OCI-LY1 (cell line): ENCODE results near the gene SLC6A7.

Experiments used
- H2AFZ ChIP-seq: fragments of 200-600 bp; sonication (generic), shearing (Covaris generic); 2 replicates; pipeline ENCODE4 v1.6.0; 2014; ENCODE audit warnings: antibody characterized with exemption, mild to moderate bottlenecking, low read length
- H3F3A ChIP-seq: fragments of 200-600 bp; sonication (generic), shearing (Covaris generic); 2 replicates; pipeline ENCODE4 v1.6.0; 2014; ENCODE audit warnings: mild to moderate bottlenecking, antibody characterized with exemption, low read length, moderate library complexity; ENCODE audit not compliant: insufficient read depth
- H3K27ac ChIP-seq: fragments of 200-600 bp; sonication (generic); 2 replicates; pipeline ENCODE4 v1.5.1; 2014; ENCODE audit warnings: low read length, mixed run types, mild to moderate bottlenecking, low read depth; ENCODE audit not compliant: poor library complexity, severe bottlenecking
- H3K27me3 ChIP-seq: fragments of 200-600 bp; sonication (generic); 2 replicates; pipeline ENCODE4 v1.6.0; 2014; ENCODE audit warnings: antibody characterized with exemption, mild to moderate bottlenecking, low read length, moderate library complexity; ENCODE audit not compliant: insufficient read depth
- H3K36me3 ChIP-seq: fragments of 200-600 bp; sonication (generic); 2 replicates; pipeline ENCODE4 v1.6.1; 2014; ENCODE audit warnings: mild to moderate bottlenecking, antibody characterized with exemption, low read length, moderate library complexity, mixed read lengths; ENCODE audit not compliant: insufficient read depth
- H3K4me1 ChIP-seq: fragments of 200-600 bp; sonication (generic); 2 replicates; pipeline ENCODE4 v1.5.1; 2014; ENCODE audit warnings: mild to moderate bottlenecking, low read length, moderate library complexity; ENCODE audit not compliant: insufficient read depth, severe bottlenecking
- H3K4me2 ChIP-seq: fragments of 200-600 bp; sonication (generic), shearing (Covaris generic); 2 replicates; pipeline ENCODE4 v1.6.1; 2014; ENCODE audit warnings: low read length
- H3K4me3 ChIP-seq: fragments of 200-600 bp; sonication (generic); 2 replicates; pipeline ENCODE4 v1.5.1; 2014; ENCODE audit warnings: low read length, low read depth, mild to moderate bottlenecking, mixed read lengths; ENCODE audit not compliant: poor library complexity, severe bottlenecking
- H3K79me2 ChIP-seq: fragments of 200-600 bp; shearing (Covaris generic); 2 replicates; pipeline ENCODE4 v1.6.1; 2016; ENCODE audit warnings: mixed run types, low read length, mixed read lengths; ENCODE audit not compliant: insufficient read depth
- H3K9ac ChIP-seq: fragments of 200-600 bp; sonication (generic), shearing (Covaris generic); 2 replicates; pipeline ENCODE4 v1.6.1; 2014; ENCODE audit warnings: mild to moderate bottlenecking, low read length, mixed read lengths
- H3K9me2 ChIP-seq: fragments of 200-600 bp; sonication (generic), shearing (Covaris generic); 2 replicates; pipeline ENCODE4 v1.6.1; 2014; ENCODE audit warnings: low read depth, mild to moderate bottlenecking, low read length, mixed read lengths
- H3K9me3 ChIP-seq: fragments of 200-600 bp; shearing (Covaris generic); 2 replicates; pipeline ENCODE4 v1.6.1; 2014; ENCODE audit warnings: low read length, mixed read lengths
- H4K20me1 ChIP-seq: fragments of 200-600 bp; sonication (generic), shearing (Covaris generic); 2 replicates; pipeline ENCODE4 v1.6.0; 2016; ENCODE audit warnings: mild to moderate bottlenecking, low read length; ENCODE audit not compliant: insufficient read depth
- EZH2 ChIP-seq: fragments of 200-600 bp; sonication (generic), shearing (Covaris generic); IDR thresholded peaks from 2 replicates; pipeline ENCODE4 v1.8.0; 2017; ENCODE audit warnings: borderline replicate concordance, mixed run types, mild to moderate bottlenecking, antibody characterized with exemption, low read length, moderate library complexity, mixed read lengths
- TF ChIP-seq, protein P1 (sequence below): fragments of 200-600 bp; sonication (generic), shearing (Covaris generic); IDR thresholded peaks from 2 replicates; pipeline ENCODE4 v1.5.1; 2017; ENCODE audit warnings: mild to moderate bottlenecking, antibody characterized with exemption, low read length, moderate library complexity, mixed read lengths

SLC6A7 gene

DNA sequence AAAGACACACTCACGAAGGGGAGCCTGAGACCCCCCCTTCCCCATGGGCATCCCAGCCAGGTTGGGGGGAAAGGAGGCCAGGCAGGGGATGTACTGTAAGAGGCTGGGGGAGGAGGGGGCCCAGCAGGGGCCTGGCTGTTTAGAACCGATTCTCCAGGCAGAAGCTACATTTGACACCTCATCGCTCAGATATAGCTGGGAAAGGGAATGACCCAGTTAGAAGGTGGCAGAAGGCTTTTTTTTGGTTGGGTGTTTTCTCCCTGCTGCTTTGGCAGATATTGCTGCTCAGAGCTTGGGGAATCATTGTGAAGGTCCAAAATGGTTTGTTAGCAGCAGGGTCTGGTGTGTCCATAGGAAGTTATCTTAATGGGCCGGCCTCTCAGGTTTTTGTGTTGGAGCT is 17.3 kb upstream of the SLC6A7 start:
- no peak overlapping the region for H3K4me3 ChIP-seq
- no peak overlapping the region for H3K9ac ChIP-seq
- H3K36me3 ChIP-seq = no peaks in the 10 kb centered on the region
- H2AFZ ChIP-seq = no peak overlapping the region
- H3K9me3 ChIP-seq = no peaks in the 10 kb centered on the region
- TF ChIP-seq, protein P1, sequence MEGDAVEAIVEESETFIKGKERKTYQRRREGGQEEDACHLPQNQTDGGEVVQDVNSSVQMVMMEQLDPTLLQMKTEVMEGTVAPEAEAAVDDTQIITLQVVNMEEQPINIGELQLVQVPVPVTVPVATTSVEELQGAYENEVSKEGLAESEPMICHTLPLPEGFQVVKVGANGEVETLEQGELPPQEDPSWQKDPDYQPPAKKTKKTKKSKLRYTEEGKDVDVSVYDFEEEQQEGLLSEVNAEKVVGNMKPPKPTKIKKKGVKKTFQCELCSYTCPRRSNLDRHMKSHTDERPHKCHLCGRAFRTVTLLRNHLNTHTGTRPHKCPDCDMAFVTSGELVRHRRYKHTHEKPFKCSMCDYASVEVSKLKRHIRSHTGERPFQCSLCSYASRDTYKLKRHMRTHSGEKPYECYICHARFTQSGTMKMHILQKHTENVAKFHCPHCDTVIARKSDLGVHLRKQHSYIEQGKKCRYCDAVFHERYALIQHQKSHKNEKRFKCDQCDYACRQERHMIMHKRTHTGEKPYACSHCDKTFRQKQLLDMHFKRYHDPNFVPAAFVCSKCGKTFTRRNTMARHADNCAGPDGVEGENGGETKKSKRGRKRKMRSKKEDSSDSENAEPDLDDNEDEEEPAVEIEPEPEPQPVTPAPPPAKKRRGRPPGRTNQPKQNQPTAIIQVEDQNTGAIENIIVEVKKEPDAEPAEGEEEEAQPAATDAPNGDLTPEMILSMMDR = no peak
- TF ChIP-seq EZH2 = no peak
- H3K4me2 ChIP-seq = no peak overlapping the region
- H3K79me2 ChIP-seq = no peaks in the 10 kb centered on the region
- no peaks in the 10 kb centered on the region for H3F3A ChIP-seq
- no peaks in the 10 kb centered on the region for H3K9me2 ChIP-seq
- H3K4me1 ChIP-seq = no peaks in the 10 kb centered on the region
- no peak overlapping the region for H3K27ac ChIP-seq
- H4K20me1 ChIP-seq = no peaks in the 10 kb centered on the region
- H3K27me3 ChIP-seq = no peaks in the 10 kb centered on the region

DNA sequence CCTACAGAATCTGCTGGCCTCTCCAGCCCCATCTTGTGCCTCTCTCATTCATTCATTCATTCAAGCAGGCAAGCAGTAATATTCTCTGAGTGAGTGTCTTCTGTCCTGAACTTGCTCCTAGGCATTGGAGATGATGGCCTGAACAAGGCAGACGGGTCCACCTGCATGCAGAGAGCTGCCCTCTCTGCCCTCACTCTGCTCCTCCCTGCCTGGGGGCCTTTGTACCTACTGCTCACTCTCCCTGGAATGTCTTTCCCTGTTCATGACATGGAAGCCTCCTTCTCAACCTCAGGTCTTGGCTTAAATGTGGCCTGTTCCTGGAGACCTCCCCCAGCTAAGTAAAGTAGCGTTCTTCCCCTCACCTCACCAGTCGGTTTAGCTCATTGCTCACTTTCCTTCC is 16.7 kb upstream of the SLC6A7 start:
- H3K27me3 ChIP-seq = no peaks in the 10 kb centered on the region
- H3F3A ChIP-seq = no peaks in the 10 kb centered on the region
- no peak for TF ChIP-seq EZH2
- TF ChIP-seq, protein P1 = no peak

DNA sequence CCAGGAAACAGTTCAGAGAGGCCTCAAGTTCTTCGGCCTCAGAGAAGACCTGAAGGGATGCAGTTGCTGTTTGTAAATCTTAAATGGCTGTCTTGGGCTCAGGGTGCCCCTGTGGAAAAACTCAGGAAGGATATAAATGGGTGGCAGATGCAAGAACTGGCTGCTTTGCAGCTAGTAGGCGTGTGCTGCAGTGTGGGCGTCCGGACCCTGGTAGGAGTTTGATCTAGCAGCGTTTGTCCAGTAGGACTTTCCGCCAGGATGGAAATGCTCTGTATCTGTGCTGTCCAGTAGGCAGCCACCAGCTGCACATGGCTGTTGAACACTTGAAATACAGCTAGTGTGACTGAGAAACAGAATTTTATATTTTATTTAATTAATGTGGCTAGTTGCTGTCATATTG is 15.6 kb upstream of the SLC6A7 start:
- Histone ChIP-seq H2AFZ (no peak overlapping the region), H4K20me1 (no peaks in the 10 kb centered on the region)

More for the DNA sequence above, 16.7 kb upstream of the SLC6A7 start:
- H2AFZ ChIP-seq = no peak overlapping the region
- H3K9me3 ChIP-seq = no peaks in the 10 kb centered on the region
- H3K4me3 ChIP-seq = no peak overlapping the region
- no peaks in the 10 kb centered on the region for H4K20me1 ChIP-seq
- H3K36me3 ChIP-seq = no peaks in the 10 kb centered on the region
- no peak overlapping the region for H3K4me2 ChIP-seq
- no peak overlapping the region for H3K27ac ChIP-seq
- no peaks in the 10 kb centered on the region for H3K79me2 ChIP-seq
- H3K4me1 ChIP-seq = no peaks in the 10 kb centered on the region
- no peak overlapping the region for H3K9ac ChIP-seq
- no peaks in the 10 kb centered on the region for H3K9me2 ChIP-seq

More for the DNA sequence above, 15.6 kb upstream of the SLC6A7 start:
- TF ChIP-seq EZH2 = no peak
- TF ChIP-seq, protein P1 = no peak
- H3K27me3 ChIP-seq = no peaks in the 10 kb centered on the region
- H3K27ac ChIP-seq = no peak overlapping the region
- no peak overlapping the region for H3K4me3 ChIP-seq
- no peaks in the 10 kb centered on the region for H3F3A ChIP-seq
- H3K4me2 ChIP-seq = no peak overlapping the region
- H3K9me2 ChIP-seq = no peaks in the 10 kb centered on the region
- H3K4me1 ChIP-seq = no peaks in the 10 kb centered on the region
- H3K79me2 ChIP-seq = no peaks in the 10 kb centered on the region
- no peaks in the 10 kb centered on the region for H3K9me3 ChIP-seq
- H3K36me3 ChIP-seq = no peaks in the 10 kb centered on the region
- H3K9ac ChIP-seq = no peak overlapping the region
